HG03135 (cell line): ENCODE data around the gene PRKCZ.

Experiments used
- ATAC-seq: cut with Tn5 transposase; IDR thresholded peaks from one replicate; pipeline ENCODE4 v1.9.1; 2021; ENCODE audit warnings: mild to moderate bottlenecking, moderate library complexity; ENCODE audit not compliant: unreplicated experiment

Gene PRKCZ

DNA sequence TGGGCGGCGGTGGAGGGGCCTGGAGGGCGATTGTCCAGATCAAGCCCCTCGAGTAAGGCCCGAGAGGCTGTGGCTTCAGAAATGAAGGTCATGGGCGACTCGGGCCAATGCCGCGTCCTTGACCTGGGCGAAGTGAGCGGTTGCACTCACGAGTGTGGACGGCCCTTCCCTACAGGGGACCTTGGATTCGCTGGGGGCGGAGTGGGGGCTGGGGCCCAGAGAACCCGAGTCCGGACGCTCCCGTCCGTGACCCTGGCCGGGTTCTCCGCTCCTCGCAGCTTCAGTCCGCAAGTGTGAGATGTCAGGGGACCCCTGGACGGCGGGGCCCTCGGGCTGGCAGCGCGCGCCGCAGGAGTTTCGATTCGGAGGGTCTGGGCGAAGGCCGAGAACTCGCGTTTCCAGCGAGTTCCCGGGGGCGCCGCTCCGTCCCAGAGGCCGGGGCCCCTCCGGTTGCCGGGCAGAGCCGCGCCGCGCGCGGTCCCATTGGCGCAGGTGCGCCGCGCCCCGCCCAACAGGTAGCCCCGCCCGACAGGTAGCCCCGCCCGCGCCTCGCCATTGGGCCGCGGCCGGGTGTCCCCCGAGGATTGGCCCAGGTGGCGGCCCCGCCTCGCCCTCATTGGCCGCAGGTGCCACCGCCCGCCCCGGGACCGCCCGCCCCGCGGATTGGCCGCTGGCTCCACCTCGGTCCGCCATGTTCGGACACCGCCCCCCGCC, at the start of gene PRKCZ:
TSS of gene PRKCZ (plus strand) at position 694 of the 714 bp plus-strand sequence. CDS start 220 bp downstream, outside the sequence.
- ATAC-seq: peak; percentile 68

DNA sequence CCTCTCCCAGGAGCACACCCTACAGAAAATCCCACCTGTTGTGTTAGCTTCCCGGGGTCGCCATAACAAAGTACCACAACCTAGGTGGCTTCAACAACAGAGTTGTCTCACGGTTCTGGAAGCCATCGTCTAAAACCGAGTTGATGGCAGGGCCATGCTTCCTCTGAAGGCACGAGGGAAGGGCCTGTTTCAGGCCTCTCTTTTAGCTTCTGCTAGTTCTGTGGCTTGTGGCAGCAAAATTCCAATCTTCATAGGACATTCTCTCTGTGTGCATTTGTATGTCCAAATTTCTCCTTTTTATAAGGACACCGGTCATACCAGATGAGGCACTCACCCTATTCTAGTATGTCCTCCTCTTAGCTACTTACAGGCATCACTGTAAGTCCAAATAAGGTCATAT, 49.8 kb upstream of the PRKCZ start:
- ATAC-seq: no peak

GRCh38 chr1:2000850-2001249, 49.4 kb upstream of the PRKCZ start:
- no peak for ATAC-seq

DNA sequence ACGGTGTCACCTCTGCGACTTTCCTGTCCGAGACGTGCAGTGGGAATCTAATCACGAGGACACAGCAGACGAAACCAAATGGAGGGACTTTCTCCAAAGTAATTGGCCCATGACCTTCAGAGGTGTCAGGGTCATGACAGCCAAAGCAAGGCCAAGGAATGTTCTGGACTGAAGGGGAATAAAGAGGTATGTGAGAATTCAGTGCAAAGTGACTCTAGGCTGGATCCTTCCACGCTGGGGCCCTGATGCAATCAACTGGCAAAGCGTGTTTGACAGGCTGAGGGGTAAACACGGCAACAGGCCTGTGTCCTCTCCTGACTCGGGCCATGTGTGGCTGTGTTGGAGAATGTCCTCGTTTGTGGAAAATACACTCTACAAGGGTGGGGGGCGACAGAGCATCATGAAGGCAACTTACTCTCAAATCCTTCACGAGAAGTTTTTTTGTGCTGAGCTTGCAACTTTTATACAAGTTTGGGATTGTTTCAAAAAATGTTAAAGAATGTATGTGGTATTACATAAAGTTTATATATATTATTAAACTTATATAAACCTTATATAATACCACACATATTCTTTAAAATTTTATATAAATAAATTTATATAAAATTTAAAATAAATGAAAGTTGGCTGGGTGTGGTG, 48.3 kb upstream of the PRKCZ start:
- ATAC-seq: no peak

GRCh38 chr1:2003541-2004131, 46.6 kb upstream of the PRKCZ start, which contains the start of gene CFAP74:
TSS of gene CFAP74 (minus strand) at chr1:2003786. CDS start at chr1:1990956, 12,830 bp downstream.
- no peak for ATAC-seq

DNA sequence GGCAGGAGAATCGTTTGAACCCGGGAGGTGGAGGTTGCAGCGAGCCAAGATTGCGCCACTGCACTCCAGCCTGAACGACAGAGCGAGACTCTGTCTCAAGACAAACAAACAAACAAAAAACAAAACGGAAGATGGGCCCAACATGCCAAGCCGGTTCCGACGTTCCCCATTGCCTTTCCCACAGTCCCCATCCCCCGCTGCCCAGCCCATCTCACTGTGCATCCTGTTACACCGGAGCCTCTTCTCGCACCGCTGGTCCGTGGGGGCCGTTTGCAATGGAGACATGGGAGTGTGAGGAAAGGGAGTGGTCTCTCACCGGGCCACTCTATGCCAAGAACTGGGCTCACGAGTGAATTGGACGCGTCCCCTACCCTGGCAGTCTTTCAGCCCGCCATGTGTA, 45.4 kb upstream of the PRKCZ start:
- no peak for ATAC-seq

DNA sequence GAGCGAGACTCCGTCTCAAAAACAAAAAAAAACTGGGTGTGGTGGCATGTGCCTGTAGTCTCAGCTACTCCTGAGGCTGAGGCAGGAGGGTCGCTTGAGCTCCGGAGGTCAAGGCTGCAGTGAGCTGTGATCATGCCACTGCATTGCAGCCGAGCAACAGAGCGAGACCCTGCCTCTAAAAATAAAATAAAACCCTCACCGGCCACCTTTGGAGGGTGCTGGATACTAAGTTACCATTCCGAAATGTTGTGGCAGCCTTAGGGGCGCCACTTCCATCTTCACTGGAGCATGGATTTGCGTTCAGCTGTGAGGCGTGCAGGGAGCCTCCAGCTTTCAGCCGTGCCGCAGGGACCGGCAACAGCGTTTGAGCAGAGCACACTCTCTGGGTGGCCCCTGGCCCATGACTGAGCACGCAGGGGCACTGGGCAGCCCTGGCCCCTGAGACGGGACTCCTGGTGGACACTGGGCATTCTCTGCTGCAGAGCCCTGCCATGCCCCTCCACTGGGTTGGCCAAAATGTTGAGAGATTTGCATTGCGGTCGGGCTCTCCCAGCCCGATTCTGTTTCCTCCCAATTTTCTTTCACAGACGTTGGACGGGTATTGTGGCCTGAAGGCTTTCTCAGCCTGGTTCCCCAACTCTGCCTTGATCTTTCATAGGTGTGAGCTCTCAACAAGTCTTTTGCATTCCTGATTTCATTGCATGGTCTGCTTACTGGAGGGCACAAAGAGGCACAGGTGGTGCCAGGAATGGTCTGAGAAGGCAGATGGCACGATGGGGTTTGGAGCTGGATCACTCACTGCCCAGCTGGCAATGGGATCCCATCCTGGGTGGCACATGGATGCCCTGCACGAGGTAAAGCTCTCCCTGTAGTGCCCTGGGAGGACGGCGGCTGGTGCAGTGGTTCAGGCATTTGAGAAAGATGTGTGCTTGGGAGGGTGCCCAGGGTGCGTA, 40.8 kb upstream of the PRKCZ start:
- no peak for ATAC-seq

GRCh38 chr1:2014181-2014580, 36.0 kb upstream of the PRKCZ start:
- no peak for ATAC-seq

GRCh38 chr1:2014741-2015735, 35.2 kb upstream of the PRKCZ start:
- ATAC-seq: no peak

DNA sequence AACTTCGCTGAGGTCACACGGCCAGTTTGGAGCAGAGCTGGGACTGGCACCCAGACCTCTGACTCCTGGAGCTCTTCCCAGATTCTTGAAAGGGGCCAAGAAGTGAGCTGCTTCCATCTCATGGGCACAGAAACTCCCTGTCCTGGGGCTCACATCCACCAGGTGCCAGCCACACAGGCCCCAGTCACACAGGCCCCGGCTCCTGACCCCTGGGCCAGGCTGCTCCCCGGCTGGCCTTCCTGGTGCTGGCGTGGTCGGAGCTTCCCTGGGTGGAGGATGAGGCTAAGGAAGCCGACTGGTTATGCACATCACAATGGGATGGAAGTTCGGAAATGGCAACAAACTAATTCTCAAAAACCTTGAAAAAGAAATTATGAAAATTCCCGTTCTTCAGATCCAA, 34.1 kb upstream of the PRKCZ start:
- no peak for ATAC-seq

- no peak for ATAC-seq
Observed at GRCh38 chr1:2018217-2019171, 31.7 kb upstream of the PRKCZ start.

- no peak for ATAC-seq
Observed at GRCh38 chr1:2019172-2019543, 31.1 kb upstream of the PRKCZ start, which contains the start of gene GABRD. TSS of gene GABRD (plus strand) at chr1:2019345. CDS start at chr1:2019424, 79 bp downstream.

- ATAC-seq: no peak
Observed at GRCh38 chr1:2019571-2020309, 30.5 kb upstream of the PRKCZ start.

DNA sequence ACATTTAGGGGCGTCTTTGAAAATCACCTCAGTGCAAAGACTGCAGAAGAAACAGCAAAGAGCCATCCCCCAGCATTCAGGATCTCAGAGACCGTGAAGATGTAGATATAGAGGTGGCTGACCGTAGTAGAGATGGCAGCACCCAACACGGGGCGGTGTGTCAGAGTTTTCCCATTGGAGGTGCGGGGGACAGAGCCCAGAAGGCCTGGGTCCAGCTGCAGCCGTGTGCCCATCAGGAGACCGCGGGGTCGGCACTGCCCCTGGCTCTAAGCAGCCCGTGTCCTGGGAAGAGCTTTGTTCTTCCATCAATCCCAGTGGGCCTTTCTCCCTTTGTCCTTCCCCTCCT, 29.9 kb upstream of the PRKCZ start:
- ATAC-seq: no peak

GRCh38 chr1:2021550-2021949, 28.7 kb upstream of the PRKCZ start:
- no peak for ATAC-seq

DNA sequence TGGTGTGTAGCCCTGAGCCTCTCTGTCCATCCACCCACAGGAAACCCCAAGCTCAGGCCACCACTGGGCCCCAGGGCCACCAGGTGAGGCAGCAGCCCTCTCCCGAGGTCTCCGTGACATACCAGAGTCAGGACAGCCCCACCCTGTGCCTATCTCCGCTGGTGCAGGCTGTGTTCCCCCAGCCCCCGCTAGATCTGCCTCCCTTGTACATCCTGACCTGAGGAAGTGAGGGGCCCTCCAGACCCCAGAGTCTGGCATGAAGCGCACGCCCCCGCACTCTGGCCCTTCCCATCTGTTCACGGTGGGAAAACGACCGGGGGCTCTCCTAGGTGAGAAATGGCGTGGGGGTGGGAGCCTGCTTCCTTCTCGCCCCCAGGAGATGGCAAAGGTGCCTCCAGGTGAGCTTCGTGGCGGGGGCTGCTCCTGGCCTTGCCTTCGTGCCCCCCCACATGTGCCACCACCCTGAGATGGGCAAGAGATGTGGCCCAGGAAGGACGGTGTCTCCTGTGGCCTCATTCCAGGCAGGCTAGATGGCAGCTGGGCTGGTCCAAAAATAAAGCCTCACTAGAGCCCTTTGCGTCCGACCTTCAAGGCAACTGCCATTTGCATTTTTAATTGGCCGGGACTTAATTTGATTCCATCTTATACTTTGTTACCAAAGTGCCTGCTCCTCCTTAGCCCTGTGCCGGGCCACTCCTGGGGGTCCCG, 28.0 kb upstream of the PRKCZ start:
- ATAC-seq: no peak

GRCh38 chr1:2023187-2023586, 27.0 kb upstream of the PRKCZ start:
- no peak for ATAC-seq
